Epithelial cell of alveolus of lung (primary cell): ENCODE results near the gene CCT5. TPM values are rescaled to one million over a fixed set of nuclear protein-coding genes. Genes with fewer than 3 reads are reported as not detected.

Source experiments
- total RNA-seq: library from RNA; depleted of rRNA; stranded (reverse); fragments of >200 nt; gene quantifications from 2 replicates; pipeline ENCODE4 v1.2.1, GENCODE V29; 2015

The CCT5 gene
- 193 and 399 TPM in 2 replicates for total RNA-seq

DNA sequence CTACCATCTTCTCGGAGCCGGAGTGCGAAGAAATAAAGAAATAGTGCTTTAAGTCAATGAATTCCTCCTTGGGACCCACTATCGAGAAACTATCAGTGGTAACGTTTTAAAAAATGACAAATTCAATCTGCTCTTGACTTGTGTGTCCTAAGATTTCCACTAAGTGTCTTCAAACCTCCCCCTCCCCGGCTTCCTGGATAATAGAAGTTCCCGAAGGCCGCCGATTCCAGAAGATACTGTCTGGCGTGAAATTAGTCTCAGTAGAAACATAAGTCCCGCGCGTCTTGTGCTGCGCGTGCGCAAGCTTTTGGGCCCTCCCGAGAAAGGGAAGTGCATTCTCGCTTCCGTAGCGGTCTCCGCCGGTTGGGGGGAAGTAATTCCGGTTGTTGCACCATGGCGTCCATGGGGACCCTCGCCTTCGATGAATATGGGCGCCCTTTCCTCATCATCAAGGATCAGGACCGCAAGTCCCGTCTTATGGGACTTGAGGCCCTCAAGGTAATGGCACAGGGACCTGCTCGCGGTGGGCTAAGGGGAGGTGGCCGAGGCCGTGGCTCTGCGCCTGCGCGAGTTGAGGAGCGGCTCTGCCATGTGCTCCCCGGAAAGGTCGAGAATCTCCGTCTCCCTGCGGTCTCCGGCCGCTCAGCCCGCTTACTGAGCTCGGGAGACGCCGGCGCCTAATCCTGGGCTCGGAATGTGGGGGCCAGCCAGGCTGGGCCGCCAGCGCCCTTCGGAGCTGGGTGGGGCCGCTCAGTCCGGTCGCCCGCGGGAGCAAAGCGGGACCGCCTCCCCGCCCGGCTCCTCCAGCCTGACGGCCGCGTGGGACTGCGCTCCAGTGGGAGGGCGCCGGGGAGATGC, at the start of gene CCT5:
Gene CCT5 (plus strand): TSS at position 333 of the 858 bp plus-strand sequence. CDS start 61 bp downstream, at position 394.

DNA sequence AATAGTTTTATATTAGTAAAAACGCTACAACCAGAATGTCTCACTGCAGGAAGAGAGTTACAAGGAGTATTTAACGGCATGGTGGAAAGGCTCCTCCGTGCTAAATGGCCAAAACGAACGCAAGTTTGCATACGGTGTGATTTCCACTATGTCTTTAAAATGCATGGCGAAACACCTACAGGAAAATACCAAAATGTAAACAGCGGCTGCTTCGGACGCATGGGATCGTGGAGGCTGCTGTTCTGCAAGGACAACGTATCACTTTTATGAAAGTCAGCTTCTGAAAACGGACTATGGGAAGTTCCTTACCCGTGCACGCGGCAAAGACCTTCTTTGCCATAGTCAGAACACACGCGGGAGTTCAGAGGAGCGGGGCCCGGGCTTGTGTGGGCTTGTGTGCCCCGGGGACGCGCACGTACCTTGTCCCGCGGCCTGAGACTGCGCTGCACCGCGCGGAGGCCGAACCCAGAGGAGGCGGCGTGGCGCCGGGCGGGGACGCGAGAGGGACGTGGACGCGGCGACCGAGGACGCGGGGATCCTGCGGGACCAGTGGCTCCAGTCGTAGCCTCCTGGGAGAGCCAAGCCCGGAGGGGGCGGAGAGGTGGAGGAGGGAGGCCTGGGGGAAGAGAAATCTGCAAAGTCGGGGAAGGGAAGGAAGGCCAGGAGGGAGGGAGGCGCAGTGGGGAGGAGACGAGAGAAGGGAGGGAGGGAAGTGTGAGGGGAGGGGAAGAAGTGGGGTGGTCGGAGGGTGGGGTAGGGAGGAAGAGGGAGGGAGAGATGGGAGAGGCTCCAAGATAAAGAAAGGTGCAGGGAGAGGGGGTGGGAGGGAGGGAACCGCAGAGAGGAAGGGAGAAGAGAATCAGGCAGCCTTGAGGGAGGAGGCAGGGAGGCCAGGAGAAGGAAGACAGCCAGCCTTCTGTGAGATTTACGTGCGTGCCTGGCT, 57.4 kb downstream of the CCT5 start, which contains the start of gene CMBL:
Gene CMBL (minus strand): TSS at position 697 of the 943 bp plus-strand sequence. CDS start 17,140 bp downstream, outside the sequence.

Other genes with a start within 250 kb of the CCT5 start
- gene ATPSCKMT, start 392 bp upstream of the CCT5 start, total RNA-seq = 12.3 and 19.5 TPM in 2 replicates
- 6.9 and 19.3 TPM in 2 replicates for gene CMBL, start 57.6 kb downstream of the CCT5 start, total RNA-seq
- gene MARCHF6, start 103.4 kb downstream of the CCT5 start, total RNA-seq = 29.2 and 69.5 TPM in 2 replicates
- 0.39 TPM in 1 of 2 replicates, not detected in the other for gene ROPN1L, start 191.6 kb downstream of the CCT5 start, total RNA-seq